NCI-H2171 (cell line): ENCODE measurements around the gene COX19.
A peak's percentile ranks its signal among the peaks of the same experiment; 100 is the strongest.
"Not testable (repeated sequence)": the region's sequence is repeated elsewhere in the genome, so short reads cannot be mapped to it uniquely, and the experiment has no call there.

ENCODE experiments used
- DNase-seq: peaks from one replicate; lab custom pipeline; 2025; lab: John Stamatoyannopoulos, UW

COX19 gene

DNA sequence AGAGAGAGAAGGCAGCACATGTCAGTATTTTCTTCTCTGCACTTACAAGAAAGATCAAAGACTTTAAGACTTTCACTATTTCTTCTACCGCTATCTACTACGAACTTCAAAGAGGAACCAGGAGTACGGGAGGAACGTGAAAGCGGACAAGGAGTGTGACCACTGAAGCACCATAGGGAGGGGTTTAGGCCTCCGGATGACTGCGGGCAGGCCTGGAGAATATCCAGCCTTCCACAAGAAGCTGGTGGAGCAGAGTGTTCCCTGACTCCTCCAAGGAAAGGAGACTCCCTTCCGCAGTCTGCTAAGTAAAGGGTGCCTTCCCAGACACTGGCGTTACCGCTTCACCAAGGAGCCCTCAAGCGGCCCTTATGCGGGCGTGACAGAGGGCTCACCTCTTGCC is 14.4 kb downstream of the COX19 start:
- not testable (repeated sequence) for DNase-seq

GRCh38 chr7:960269-960871 is 15.0 kb downstream of the COX19 start:
- no peak for DNase-seq

DNA sequence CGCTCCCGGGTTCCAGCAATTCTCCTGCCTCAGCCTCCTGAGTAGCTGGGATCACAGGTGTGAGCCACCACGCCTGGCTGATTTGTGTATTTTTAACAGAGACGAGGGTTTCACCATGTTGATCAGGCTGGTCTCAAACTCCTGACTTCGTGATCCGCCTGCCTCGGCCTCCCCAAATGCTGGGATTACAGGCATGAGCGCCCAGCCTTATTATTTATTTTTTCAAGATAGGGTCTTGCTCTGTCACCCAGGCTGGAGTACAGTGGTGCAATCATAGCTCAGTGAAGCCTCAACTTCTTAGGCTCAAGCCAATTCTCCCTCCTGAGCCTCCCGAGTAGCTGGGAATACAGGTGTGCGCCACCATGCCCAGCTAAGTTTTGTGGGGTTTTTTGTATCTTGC is 15.6 kb downstream of the COX19 start:
- DNase-seq = not testable (repeated sequence)

- DNase-seq = no peak
Observed at GRCh38 chr7:959271-959670, 16.1 kb downstream of the COX19 start.

DNA sequence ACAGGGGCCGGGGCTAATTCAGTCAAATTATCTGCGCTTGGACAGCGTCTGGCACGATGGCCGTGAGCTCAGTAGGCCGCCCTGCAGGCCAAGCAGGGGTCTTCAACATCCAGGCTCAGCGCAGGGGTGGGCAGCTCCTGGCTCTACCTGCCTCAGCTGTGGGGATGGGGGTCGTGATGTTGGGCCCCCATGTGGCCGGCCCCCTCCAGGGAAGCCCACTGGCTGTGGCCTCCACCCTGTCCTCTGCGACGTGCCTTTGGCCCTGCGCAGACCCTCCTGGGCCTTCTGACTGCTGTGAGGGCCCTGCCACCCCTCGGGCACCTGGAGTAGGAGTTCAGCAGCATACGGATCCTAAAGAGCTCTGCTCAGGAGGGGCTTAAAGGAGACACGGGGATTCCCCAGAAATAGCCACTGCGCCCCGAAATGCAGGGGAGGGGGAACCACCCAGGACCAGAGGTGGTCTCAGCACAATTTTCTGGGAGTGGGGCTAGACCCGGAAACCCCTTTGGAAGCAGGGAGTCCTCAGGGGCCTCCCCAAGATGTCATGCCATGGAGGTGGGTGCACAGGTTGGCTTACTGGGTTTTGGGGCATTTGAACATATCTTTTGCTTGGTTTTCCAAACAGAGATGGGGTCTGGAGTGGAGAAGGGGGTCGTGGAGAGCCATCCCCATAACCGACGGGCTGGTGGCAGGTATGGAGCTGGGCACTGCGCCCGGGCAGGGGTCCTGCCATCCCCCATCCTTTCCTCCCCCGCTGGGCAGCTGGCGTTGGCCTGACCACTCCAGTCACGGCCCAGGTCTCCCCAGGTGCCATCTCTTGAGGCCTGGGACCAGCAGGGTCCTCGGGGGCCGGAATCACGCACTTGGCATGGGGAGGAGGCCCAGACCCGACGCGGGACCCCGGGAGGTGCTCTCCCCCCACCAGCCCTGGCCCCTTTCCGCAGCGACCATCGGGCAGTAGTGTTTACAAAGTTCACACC is 16.8 kb downstream of the COX19 start:
- no peak for DNase-seq

DNA sequence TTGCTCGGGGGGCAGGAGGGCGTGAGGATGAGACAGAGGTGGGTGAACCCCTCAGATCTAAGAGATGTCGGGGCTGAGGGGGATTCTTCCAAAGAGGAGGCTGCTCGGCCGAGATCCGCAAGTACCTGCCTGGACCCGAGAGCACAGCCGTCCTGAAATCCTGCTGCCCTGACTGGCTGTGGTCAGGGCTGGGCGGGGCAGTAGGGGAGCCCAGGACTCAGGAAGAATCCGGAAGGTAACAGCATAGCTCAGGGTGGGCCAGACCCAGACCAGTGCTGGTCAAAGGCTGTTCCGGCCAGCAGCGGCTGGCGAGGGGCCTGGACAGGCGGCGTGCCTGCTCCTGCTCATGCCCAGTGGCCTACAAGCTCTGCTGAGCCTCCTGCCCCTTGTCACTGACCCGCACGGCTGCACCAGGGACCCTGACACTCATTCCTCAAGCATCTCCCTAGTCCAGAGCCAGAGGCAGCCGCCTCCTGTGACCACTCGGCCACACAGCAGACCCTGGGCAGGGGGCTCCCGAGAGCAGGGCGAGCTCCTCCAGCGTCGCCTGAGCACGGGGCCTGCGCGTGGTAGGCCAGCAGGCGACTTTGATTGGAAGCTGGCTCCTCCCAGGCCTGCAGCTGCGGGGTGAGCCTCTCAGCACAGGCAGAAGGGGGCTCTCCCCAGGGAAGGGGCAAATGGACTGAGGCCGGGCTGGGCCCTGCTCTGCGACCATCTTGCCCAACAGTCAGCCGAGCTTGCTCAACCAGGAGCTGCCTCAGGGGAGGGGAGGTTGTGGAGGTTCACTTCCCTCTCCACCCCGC is 17.7 kb downstream of the COX19 start:
- no peak for DNase-seq

DNA sequence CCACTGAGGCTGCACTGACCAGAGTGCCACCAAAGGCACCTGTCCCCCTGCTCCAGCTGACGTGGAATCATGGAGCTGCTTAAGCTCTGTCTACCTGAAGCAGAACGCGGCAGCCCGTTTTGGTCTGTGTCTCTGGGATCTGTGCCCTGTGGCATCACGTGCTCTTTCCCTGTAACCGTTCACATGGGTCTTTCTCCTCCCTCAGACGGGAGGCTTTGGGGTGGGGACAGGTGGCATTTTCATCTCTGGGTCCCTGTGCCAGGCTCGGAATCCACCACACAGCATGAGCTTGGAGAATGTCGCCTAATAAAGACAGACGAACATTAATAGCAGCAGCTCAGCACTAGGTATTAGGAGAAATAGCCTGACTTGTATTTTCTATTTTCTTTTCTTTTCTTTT is 19.3 kb downstream of the COX19 start:
- DNase-seq = peak; percentile 44

GRCh38 chr7:954330-955238 is 20.8 kb downstream of the COX19 start, which contains the start of gene ADAP1:
Gene ADAP1 (minus strand): TSS chr7:954680. CDS start chr7:954477, 203 bp downstream.
- peak; percentile 29 for DNase-seq

DNA sequence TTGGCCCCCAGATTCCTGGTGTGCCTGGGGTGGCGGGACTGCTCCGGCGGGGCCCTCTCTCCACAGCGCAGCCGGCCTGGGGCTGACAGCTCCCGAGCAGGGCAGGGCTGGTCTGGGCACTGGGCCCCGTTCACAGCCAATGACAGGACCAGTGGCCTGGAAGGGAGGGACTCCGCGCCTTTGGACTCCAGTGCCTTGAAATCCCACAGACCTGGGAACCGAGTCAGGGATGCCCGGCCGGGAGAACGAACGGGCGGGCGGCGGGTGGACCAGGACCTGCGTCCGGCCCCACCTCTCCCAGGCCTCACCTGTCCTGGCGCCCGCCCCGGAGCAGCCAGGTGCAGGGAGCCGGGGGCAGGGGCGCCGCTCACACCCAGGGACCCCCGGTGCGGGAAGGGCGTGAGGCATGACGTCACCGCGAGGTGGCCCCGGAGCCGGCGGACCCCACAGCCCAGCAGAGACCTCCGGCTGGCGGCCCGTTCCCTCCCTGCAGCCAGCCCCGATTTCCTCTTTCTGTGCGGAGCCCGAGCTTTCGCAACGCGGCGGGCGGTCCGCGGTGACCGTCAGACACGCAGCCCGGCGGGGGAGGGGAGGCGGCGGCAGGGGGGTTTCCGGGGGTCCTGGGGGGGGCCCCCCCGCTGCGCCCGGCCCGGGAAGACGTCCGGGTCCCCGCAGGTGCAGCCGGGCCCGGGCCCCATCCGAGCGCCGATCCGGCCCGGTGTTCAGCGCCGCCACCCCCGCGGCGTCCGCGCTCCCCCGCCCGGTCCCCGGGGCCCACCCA is 21.6 kb downstream of the COX19 start:
- no peak for DNase-seq

GRCh38 chr7:952548-953441 is 22.6 kb downstream of the COX19 start:
- no peak for DNase-seq

DNA sequence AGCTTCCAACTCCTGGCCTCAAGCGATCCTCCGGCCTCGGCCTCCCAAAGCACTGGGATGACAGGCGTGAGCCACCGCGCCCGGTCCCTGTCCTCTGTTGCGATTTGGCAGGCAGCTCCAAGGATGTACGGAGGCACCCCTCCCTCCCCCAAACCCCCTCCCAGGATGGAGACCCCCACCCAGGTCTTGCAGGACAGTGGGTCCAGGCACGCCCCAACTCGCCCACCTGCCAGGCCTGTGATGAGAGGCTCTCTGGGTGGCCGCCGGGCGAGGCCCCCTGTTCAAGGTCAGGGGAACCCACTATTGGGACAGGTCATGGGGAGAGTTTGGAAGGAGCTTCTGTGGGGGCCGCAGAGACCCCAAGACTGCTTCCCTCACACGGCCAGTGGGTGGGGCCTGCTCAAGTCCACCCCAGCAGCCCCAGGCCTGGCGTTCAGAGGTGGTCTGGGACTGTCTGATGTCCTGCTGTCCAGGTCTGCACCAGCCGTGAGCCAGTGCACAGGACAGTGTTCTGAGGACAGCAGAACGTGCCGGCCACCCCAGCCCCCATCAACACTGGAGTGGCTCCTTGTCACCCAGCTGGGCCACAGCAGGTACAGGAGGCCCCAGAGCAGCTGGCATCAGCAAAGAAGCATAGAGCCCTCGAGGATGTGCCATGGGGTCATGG is 23.3 kb downstream of the COX19 start:
- no peak for DNase-seq

GRCh38 chr7:949021-949934 is 26.1 kb downstream of the COX19 start:
- no peak for DNase-seq

DNA sequence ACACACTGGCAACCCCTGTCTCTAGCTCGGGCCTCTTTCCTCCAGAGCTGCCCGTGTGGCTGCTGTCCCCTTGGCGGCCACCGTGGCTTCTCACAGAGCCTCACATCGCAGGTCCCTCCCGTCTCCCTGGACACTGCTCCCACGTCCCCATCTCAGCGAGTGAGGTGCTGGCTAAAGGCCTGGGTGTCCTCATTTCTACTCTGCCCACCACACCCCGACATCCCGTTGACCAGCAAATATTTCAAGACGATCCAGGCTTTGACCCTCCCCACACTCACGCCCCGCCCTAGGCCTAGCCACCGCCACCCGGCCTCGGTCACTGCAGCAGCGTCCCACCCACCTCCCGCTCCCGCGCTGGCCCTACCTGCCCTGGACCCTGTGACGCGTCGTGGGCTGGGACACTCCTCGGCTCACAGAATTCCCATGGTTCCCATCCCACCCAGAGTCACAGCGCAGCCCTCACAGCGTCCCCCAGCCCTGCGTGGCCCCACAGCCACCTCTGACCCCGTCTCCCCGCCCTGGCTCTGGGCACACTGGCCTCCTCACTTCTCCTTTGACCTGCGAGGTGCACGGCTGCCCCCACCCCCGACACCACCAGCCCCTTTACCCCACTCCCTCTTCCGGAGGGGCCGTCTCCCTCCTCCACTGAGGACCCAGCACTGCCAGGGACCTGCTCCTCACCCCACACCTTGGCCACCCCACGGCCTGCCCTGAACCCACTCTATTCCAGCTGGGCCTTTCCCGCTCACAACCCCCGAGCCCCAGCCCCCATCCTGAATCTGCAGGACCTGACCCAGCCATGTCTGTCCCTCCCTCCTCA is 27.7 kb downstream of the COX19 start:
- no peak for DNase-seq

DNA sequence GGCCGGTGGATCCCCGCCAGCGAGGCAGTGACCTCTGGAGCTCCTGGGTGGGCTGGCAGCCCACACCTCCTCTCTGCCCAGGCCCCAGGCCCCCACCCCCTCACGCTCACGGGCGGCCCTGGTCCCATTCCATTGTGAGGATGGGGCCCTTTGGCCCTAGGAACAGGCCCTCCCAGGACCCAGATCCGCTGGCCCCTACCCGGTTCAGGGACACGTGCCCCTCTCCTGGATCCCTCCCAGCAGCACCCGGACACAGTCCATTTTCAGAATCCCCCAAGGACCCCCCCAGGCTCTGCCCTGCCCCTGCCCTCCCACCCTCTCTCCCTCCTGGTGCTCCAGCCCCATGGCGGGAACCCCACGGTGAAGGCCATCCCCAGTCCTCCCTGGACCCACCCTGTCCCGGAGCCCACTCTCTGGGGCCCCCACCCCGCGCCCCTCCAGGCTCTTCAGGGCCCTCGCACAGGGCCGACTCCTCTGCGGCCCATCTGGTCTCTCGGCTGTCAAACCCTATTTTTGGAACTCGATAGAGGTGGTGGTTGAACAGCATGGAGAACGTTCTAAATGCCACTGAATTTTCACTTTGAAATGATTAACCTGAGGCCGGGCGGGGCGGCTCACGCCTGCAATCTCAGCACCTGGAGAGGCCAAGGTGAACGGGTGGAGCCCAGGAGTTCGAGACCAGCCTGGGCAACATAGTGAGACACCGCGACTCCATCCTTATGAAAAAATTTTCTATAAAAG is 28.9 kb downstream of the COX19 start:
- no peak for DNase-seq

- no peak for DNase-seq
Observed at GRCh38 chr7:945556-946255, 29.6 kb downstream of the COX19 start.

DNA sequence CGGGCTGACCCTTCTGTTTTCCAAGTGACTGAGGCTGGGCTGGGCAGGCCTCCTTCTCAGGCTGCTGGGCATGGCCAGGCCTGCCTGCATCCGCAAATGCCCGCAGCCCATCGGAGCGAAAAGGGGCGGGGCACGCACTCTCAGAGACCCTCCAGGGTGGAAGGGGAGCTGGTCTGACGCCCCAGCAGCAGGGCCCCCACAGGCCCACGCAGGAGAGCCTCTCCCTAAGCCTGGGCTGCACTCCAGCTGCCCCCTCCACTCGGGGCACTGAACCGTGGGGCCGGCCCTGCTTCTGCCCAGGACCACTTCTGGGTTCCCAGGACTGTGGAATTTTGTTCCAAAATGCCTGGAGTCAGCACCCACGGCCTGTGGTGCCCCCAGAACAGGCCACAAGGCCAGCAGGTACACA is 30.2 kb downstream of the COX19 start:
- no peak for DNase-seq
